BE2C (cell line): Measurements from ENCODE around the gene CTSO.
"Not testable (repeated sequence)": the region's sequence is repeated elsewhere in the genome, so short reads cannot be mapped to it uniquely, and the experiment has no call there.

Source experiments
- DNase-seq: peaks from one replicate; pipeline ENCODE4 v3.0.0-alpha.2; 2020
- H3K27me3 ChIP-seq: fragments of 250-450 bp; sonication (Bioruptor Pico); 2 replicates; pipeline ENCODE4 v1.5.1; 2020; ENCODE audit warnings: mild to moderate bottlenecking
- H3K36me3 ChIP-seq: fragments of 250-450 bp; sonication (Bioruptor Pico); 2 replicates; pipeline ENCODE4 v1.5.1; 2020; ENCODE audit warnings: mild to moderate bottlenecking
- H3K4me1 ChIP-seq: fragments of 250-450 bp; sonication (Bioruptor Pico); 2 replicates; pipeline ENCODE4 v1.5.1; 2020
- H3K4me3 ChIP-seq: 2 replicates; pipeline ENCODE4 v1.5.1; 2011; ENCODE audit warnings: low read depth, low read length
- H3K9me3 ChIP-seq: fragments of 250-450 bp; sonication (Bioruptor Pico); 2 replicates; pipeline ENCODE4 v1.5.1; 2020
- TF ChIP-seq, protein P1 (sequence below): IDR thresholded peaks from 2 replicates; pipeline ENCODE4 v1.5.1; 2012; ENCODE audit warnings: mild to moderate bottlenecking, low read depth, low read length

The CTSO gene

DNA sequence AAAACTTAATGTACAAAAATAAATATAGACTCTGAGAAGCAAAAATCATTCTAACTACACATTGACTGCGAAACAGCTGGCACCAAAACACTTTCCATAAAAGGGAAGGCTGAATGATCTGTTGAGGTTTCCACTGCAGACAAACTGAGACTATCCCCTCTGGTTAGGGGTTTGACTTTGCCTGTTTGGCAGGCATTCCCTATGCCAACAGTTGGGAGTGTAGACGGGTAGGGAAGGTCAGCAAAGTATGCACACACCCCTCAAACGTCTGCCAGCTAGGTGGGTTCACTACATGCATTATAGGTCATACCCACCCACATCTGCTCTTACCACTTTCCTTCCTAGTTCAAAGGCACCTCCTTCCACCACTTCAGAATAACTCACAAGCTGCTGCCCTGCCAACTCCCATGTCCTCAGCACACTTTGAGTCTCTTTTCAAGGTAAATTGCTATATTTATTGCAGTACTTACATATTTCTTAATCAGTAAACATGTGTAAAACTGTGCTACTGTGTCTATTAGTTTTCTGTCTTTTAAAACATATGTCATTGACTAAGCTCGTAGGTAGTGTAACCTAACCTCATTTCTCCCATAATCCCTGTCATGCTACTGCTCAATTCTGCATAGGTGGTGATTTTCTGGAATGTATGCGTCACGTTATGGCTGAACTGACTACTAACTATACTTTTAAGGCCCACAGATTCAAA is 12.4 kb downstream of the CTSO start:
- H3K4me3 ChIP-seq, result no peak overlapping the region
- H3K36me3 ChIP-seq, result no peaks in the 10 kb centered on the region
- DNase-seq, result no peak
- H3K27me3 ChIP-seq, result peaks cover 3% of the 10 kb centered on the region; the same call in 1 of the 2 replicates
- H3K9me3 ChIP-seq, result no peaks in the 10 kb centered on the region
- TF ChIP-seq, protein P1, sequence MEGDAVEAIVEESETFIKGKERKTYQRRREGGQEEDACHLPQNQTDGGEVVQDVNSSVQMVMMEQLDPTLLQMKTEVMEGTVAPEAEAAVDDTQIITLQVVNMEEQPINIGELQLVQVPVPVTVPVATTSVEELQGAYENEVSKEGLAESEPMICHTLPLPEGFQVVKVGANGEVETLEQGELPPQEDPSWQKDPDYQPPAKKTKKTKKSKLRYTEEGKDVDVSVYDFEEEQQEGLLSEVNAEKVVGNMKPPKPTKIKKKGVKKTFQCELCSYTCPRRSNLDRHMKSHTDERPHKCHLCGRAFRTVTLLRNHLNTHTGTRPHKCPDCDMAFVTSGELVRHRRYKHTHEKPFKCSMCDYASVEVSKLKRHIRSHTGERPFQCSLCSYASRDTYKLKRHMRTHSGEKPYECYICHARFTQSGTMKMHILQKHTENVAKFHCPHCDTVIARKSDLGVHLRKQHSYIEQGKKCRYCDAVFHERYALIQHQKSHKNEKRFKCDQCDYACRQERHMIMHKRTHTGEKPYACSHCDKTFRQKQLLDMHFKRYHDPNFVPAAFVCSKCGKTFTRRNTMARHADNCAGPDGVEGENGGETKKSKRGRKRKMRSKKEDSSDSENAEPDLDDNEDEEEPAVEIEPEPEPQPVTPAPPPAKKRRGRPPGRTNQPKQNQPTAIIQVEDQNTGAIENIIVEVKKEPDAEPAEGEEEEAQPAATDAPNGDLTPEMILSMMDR, result no peak
- no peaks in the 10 kb centered on the region for H3K4me1 ChIP-seq

DNA sequence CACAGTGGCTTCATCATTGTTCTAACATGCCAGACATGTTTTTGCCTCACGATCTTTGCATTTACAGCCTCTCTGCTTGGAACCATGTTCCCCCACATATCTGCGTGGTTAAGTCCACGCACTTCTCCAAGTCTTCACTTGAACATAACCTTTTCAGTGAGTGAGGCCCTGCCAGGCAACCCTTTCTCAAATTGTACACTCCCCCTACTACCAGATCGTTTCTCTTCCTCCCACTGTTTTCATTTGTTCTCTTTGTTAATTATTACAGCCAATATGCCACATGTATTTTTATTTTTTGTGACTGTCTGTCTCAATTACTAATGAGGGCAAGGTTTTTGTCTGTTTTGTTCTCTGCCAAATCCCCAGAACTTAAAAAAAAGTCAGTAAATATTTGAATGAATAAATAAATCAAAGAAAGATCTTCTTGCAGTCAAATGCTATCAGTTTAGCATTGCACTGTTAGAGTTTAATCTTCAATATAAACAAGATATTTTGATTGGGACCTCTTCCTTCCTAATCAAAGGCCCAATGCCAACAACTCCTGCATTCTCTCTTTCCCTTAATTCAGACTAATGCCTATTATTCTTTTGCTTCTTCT is 18.2 kb downstream of the CTSO start:
- TF ChIP-seq, protein P1, result no peak
- Histone ChIP-seq H3K27me3 (peaks cover 3% of the 10 kb centered on the region; the same call in 1 of the 2 replicates), H3K9me3 (no peaks in the 10 kb centered on the region), H3K4me3 (no peak overlapping the region), H3K4me1 (no peaks in the 10 kb centered on the region), H3K36me3 (no peaks in the 10 kb centered on the region)
- no peak for DNase-seq

DNA sequence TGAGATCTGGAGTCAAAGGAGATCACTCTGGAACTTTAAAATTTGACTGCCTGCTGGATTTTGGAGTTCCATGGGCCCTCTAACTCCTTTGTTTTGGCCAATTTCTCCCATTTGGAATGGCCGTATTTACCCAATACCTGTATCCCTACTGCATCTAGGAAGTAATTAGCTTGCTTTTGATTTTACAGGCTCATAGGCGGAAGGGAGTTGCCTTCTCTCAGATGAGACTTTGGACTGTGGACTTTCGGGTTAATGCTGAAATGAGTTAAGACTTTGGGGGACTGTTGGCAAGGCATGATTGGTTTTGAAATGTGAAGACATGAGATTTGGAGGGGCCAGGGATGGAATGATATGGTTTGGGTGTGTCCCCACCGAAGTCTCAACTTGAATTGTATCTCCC is 19.0 kb downstream of the CTSO start:
- not testable (repeated sequence) for H3K4me1 ChIP-seq, H3K4me3 ChIP-seq, H3K36me3 ChIP-seq, DNase-seq, H3K27me3 ChIP-seq, H3K9me3 ChIP-seq

DNA sequence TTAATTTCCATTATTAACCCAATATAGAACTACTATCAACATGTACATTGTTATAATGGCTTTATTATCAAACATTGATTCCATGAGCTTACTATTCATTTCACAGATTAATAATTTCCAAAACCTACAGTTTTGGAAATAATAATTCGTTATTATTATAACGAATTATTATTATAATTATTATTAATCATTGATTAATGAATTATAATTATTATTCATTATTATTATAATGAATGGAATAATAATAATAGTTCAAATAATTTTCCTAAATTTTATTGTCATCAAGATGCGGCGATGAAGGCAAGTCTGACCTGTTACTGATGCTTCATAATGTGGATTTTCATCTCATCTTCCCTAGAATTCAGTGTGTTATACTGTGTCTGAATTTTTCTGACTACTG is 22.0 kb downstream of the CTSO start:
- H3K4me1 ChIP-seq, result no peaks in the 10 kb centered on the region
- no peaks in the 10 kb centered on the region for H3K9me3 ChIP-seq
- H3K4me3 ChIP-seq, result no peak overlapping the region
- no peak for DNase-seq
- TF ChIP-seq, protein P1, result no peak
- H3K36me3 ChIP-seq, result no peaks in the 10 kb centered on the region
- H3K27me3 ChIP-seq, result no peaks in the 10 kb centered on the region

DNA sequence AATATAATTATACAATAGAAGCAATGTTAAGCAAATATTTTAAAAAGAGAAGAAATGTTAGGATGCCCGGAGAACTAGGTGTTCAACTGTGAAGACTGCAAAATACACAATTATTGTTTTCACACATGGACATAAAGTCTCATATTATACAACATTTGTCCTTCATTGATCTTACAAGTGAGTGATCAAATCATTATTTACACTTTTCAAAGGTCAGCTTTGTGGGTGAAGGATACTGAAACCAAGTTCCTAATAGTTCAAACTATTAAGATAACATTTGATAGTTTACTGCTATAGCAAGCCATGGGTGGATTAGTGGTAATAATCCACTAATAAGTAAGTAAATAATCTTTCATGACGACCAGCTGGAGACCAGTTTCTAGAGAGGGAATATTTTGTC is 23.3 kb downstream of the CTSO start:
- Histone ChIP-seq H3K27me3 (no peaks in the 10 kb centered on the region), H3K9me3 (no peaks in the 10 kb centered on the region), H3K36me3 (no peaks in the 10 kb centered on the region), H3K4me3 (no peak overlapping the region), H3K4me1 (no peaks in the 10 kb centered on the region)
- TF ChIP-seq, protein P1, result no peak
- DNase-seq, result no peak

DNA sequence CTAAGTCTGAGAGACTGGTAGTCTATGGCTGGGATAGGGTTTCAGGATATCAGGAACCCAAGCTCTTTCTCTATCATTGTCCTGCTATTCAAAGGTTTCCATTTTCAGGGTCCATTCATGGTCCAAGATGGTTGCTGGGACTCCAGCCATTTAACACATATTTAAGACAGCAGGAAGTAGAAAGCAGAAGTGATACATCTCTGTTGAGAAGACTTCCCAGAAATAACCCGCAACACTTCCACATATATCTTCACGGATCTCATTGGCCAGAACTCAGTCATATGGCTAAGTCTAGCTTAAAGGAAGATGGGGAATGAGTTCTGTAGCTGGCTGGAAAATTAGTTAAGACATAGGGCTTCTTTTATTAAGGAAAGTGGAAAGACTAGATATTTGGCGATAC is 23.8 kb downstream of the CTSO start:
- Histone ChIP-seq H3K4me3 (no peak overlapping the region), H3K9me3 (no peaks in the 10 kb centered on the region), H3K27me3 (no peaks in the 10 kb centered on the region), H3K36me3 (no peaks in the 10 kb centered on the region), H3K4me1 (no peaks in the 10 kb centered on the region)
- TF ChIP-seq, protein P1, result no peak
- DNase-seq, result no peak
